H1 (cell line): Measurements from ENCODE around the gene HS6ST2. TPM values are rescaled to one million over a fixed set of nuclear protein-coding genes. Genes with fewer than 3 reads are reported as not detected.

Source experiments
- ATF2 ChIP-seq: IDR thresholded peaks from 2 replicates; pipeline ENCODE4 v1.6.1; 2012; ENCODE audit warnings: low read length, inconsistent platforms
- BCL11A ChIP-seq, 2 experiments: IDR thresholded peaks; one replicate each; pipeline ENCODE4 v1.6.1; 2011; ENCODE audit warnings: low read depth in 2 of 2, low read length in 2 of 2, mild to moderate bottlenecking in 2 of 2
- RFX5 ChIP-seq: IDR thresholded peaks from 2 replicates; pipeline ENCODE4 v1.6.1; 2011; ENCODE audit warnings: low read depth, low read length, improper control_type of control experiment, borderline replicate concordance
- SP2 ChIP-seq: IDR thresholded peaks from 2 replicates; pipeline ENCODE4 v1.6.1; 2012; ENCODE audit warnings: mild to moderate bottlenecking, low read length, inconsistent platforms
- polyA plus RNA-seq, 7 experiments: library from polyadenylated mRNA; depleted of rRNA in 3 of 7; stranded (reverse) in 5 of 7; unstranded in 2 of 7; fragments of >200 nt in 5 of 7; fragments of 200-250 nt in 2 of 7; gene quantifications; 1 replicate in 5 of 7; 2 replicates in 1 of 7; 4 replicates in 1 of 7; pipeline versions ENCODE4 v1.2.1 to v1.2.3, GENCODE V29; 2011 to 2013; ENCODE audit warnings: missing spikeins in 2 of 7, mixed read lengths in 2 of 7
- total RNA-seq: library from RNA; stranded (reverse); fragmentation: NEBNext Ultra II Directional; extraction: Animal tissue kit (Norgen Biotek cat#: 25700); gene quantifications from 2 replicates; pipeline ENCODE4 v1.2.1, GENCODE V29; 2021

HS6ST2 gene
- total and polyA plus RNA-seq, 2 of the 8 experiments (the other 6 are each of a cell fraction or from before 2014, with no cell fraction given), result 3.9 TPM

- TF ChIP-seq ATF2 (no peak), SP2 (no peak), RFX5 (no peak), BCL11A (IDR thresholded peaks at IDR 0.05; ENCODE audit: low read depth in 2 of 2, low read length in 2 of 2) (no peak)
Measured at GRCh38 chrX:132916349-132916748, 42.1 kb downstream of the HS6ST2 start (continued).
